ENCODE results near the gene TERC. TPM values are rescaled to one million over a fixed set of nuclear protein-coding genes. Genes with fewer than 3 reads are reported as not detected.

The TERC gene
- 1 to 10 TPM; 5.5 to 5.9 TPM for total RNA-seq

GRCh38 chr3:169764882-169765612 is at the start of gene TERC:
TSS of gene TERC (minus strand) at chr3:169765060.

DNA sequence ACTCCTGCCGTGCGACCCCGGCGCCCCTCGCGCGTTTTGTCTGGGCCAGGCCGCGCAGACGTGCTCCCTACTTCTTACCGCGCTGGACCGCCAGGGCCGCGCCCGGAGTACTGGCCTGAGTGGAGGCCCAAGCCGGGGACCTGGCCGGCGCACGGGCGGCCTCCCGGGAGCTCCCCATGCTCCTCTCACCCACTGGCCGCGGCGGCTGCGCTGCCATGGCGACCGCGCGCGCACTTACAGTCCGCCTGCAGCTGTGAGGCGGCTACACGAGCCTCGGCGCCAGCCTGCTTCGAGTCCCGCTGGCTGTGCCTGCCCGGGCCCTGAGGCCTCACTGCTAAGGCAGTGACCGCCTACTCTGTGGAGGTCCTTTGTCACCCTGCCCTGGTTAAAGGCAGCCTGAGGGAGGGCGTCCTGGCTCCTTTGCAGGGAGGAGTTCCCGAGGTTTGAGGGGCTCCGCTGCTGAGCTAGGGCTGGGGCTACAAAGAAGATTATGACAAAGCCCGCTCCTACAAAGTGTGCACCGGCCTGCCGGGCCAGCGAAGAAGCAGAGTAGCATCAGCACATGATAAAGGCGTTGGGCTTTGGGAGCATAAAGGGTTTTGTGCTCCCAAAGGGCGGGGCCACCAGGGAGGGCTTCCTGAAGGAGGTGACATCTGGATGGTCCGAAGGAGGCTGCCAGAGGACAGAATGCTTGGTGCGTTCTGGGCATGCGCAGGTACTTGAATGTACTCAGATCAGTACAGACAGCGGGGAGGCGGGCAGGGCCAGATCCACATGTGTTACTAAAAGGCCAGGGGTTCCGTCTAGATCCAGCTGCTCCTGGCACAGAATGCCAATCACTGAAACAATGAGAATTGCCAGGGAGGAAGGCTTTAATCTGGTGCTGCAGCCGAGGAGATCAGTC is 47.7 kb upstream of the TERC start, which contains the start of the genes LRRC34 and LRRIQ4:
TSS of gene LRRC34 (minus strand) at position 573 of the 904 bp plus-strand sequence. CDS start at position 217, 356 bp downstream.
TSS of gene LRRIQ4 (plus strand) at position 539 of the 904 bp plus-strand sequence. CDS start 9,052 bp downstream, outside the sequence.

DNA sequence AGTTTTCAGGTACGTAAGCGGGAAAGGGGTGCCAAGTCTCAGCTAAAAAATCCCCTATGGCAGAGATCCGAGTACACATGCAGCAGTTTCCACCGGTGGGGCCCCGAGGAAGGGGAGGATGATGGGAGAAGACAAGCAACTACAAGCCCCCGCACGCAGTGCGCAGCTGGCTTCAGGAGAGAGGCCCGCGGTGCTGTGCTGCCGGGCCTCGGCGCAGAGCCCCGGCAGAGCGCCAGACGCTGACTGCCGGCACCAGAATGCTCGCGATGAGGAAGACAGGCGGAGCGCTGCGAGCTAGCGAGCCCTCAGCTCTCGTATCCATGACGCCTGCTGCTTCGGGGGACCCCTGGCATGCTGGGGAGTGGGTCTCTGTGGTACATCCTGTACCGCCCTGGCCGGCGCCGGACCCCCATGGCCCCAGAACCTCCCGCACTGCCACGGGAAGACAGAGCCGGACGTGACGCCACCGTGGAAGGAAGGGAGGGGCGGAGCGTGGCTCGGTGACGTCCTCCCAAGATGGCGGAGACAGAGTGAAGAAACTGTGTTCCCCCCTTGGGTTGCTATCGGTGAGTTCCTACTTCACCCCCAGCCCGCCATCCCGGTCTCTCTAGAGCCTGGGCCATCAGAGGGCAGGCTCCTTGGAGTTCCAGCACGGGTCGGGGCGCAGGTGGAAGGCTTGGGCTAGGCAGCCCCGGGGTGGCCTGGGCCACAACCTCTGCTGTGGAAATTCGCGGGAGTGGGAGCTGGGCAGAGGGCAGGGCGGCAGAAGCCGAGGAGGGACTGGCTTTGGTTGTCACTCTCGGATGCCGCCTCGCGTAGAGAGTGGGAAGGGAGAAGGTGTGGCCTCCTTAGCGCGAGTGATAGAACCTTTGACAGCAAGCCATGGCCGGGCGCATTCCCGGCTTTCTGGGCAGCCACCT is 8.3 kb upstream of the TERC start, which contains the start of gene MYNN:
TSS of gene MYNN (plus strand) at position 500 of the 920 bp plus-strand sequence. CDS start 900 bp downstream, outside the sequence.

GRCh38 chr3:169769287-169770181 is 4.7 kb upstream of the TERC start, which contains the start of gene ACTRT3:
TSS of gene ACTRT3 (minus strand) at chr3:169769561. CDS start at chr3:169769520, 41 bp downstream.

Other genes with a start within 250 kb of the TERC start
- not detected for gene MECOM, start 101.3 kb downstream of the TERC start, total RNA-seq
- under 1 TPM; 0.10 to 0.14 TPM for gene ACTRT3, start 4.5 kb upstream of the TERC start, total RNA-seq
- 10 to 100 TPM; 17.0 to 18.0 TPM for gene MYNN, start 8.3 kb upstream of the TERC start, total RNA-seq
- gene LRRIQ4, start 47.8 kb upstream of the TERC start, total RNA-seq = not detected
- 1 to 10 TPM; 4.3 to 5.2 TPM for gene LRRC34, start 47.8 kb upstream of the TERC start, total RNA-seq
- not detected for gene LRRC31, start 104.9 kb upstream of the TERC start, total RNA-seq
- gene SAMD7, start 146.5 kb upstream of the TERC start, total RNA-seq = not detected
- gene SEC62, start 201.7 kb upstream of the TERC start, total RNA-seq = 10 to 100 TPM; 69.8 to 73.0 TPM